ENCODE data around the gene COMMD7. TPM values are rescaled to one million over a fixed set of nuclear protein-coding genes. Genes with fewer than 3 reads are reported as not detected.

COMMD7 gene
- total and polyA plus RNA-seq, 9 of the 15 experiments (the other 6 are each of a cell fraction or from before 2014, with no cell fraction given) = 11.9 to 69.1 (median 34.7) TPM

- no peak for TF ChIP-seq MGA (IDR thresholded peaks at IDR 0.05)
- TF ChIP-seq ZFX (CRISPR knock-in tag; IDR thresholded peaks at IDR 0.05) = peak; percentile 40
- no peak for TF ChIP-seq PCBP2 (IDR thresholded peaks at IDR 0.05; ENCODE audit: low read depth, low read length, poor library complexity, severe bottlenecking)
- no peak for TF ChIP-seq BHLHE40 (IDR thresholded peaks at IDR 0.05; ENCODE audit: low read length)
- no peak for TF ChIP-seq EHMT2 (IDR thresholded peaks at IDR 0.05)
- TF ChIP-seq ZNF780A (CRISPR knock-in tag; IDR thresholded peaks at IDR 0.05) = no peak
- TF ChIP-seq POLR3G (IDR thresholded peaks at IDR 0.05; ENCODE audit: extremely low read depth, insufficient read length, insufficient replicate concordance) = no peak
- TF ChIP-seq ZNF324 (CRISPR knock-in tag; IDR thresholded peaks at IDR 0.05) = no peak
- TF ChIP-seq ZNF436 (CRISPR knock-in tag; IDR thresholded peaks at IDR 0.05) = no peak
- no peak for TF ChIP-seq GMEB1 (CRISPR knock-in tag; IDR thresholded peaks at IDR 0.05)
- no peak for TF ChIP-seq FOXK2 (conservative IDR thresholded peaks at IDR 0.05 in 1 of 2, IDR thresholded peaks at IDR 0.05 in 1 of 2; ENCODE audit: low read depth in 2 of 2)
- TF ChIP-seq NR0B1 (IDR thresholded peaks at IDR 0.05; ENCODE audit: partially characterized antibody) = no peak
These were observed 21.0 kb upstream of the COMMD7 start (continued) for GRCh38 chr20:32764005-32764960.
